Activated naive CD4-positive, alpha-beta T cell treated with anti-CD3 and anti-CD28 coated beads, Interleukin-2, amount 10 ng/mL, durations not matched to agents 7 days and 5 days (primary cell): ENCODE data around the gene FOLR1.

Source experiments
- CTCF ChIA-PET: fragments of 350-600 bp; sonication (Branson Sonifier 250); formaldehyde crosslinking; loops from one replicate; lab custom pipeline; 2021; ENCODE audit warnings: antibody characterized with exemption; lab: Charles Lee
- DNase-seq: peaks from one replicate; pipeline ENCODE4 v3.0.0-alpha.2; 2020
- H3K27ac Mint-ChIP-seq: one replicate; pipeline ENCODE4 v1.8.0; 2021; ENCODE audit warnings: mild to moderate bottlenecking, moderate library complexity, mixed read lengths
- H3K27me3 Mint-ChIP-seq: one replicate; pipeline ENCODE4 v1.8.0; 2021; ENCODE audit warnings: mild to moderate bottlenecking, mixed read lengths
- H3K36me3 Mint-ChIP-seq: one replicate; pipeline ENCODE4 v1.8.0; 2021; ENCODE audit warnings: mixed read lengths
- H3K4me1 Mint-ChIP-seq: one replicate; pipeline ENCODE4 v1.8.0; 2021; ENCODE audit warnings: mixed read lengths
- H3K4me3 Mint-ChIP-seq: one replicate; pipeline ENCODE4 v1.8.0; 2021; ENCODE audit warnings: mild to moderate bottlenecking, moderate library complexity, mixed read lengths
- H3K9me3 Mint-ChIP-seq: one replicate; pipeline ENCODE4 v1.8.0; 2021; ENCODE audit warnings: mixed read lengths

The FOLR1 gene

DNA sequence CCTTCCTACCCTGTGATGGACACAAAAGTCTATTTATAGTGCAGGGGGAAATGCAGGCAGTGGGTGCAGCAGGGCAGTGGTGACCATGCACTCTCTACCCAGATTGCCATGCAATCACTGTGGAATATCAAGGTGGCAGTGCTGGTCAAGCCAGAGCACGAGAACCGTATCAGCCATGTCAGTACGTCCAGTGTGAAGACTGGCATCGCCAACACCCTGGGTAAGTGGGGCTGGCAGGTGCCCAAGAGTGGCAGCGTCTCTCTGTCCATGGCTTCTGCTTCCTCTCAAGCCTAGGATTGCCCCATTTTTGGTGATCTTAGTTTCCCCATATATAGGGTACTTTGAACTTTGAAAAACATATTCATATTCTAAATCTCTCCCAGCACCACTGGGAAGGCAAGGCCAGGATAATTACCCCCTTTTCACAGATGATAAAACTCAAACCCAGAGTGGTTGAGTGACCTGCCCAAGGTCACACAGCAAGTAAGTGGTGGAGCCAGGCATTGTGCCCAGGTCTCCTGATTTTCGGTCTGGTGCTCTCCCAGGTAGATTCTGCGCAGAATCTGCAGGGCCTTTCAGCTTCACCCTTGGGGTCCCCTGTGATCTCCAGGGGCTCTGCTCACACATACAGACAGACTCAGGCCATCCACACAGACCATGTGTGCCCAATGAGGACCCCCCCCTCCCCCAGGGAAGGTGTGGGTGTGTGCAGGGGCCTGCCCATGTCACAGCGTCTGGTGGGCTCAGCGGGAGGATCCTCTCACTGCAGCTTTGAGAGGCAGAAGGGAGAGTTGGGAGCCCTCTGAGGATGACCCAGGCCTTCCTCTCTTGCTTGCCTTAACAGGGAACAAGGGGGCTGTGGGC is 39.7 kb downstream of the FOLR1 start:
- no peak for DNase-seq
- no peaks in the 10 kb centered on the region for H3K27me3 Mint-ChIP-seq
- CTCF ChIA-PET, result no interaction called here
- H3K27ac Mint-ChIP-seq, result no peak overlapping the region
- no peaks in the 10 kb centered on the region for H3K9me3 Mint-ChIP-seq
- H3K36me3 Mint-ChIP-seq, result peaks cover 46% of the 10 kb centered on the region
- no peak overlapping the region for H3K4me3 Mint-ChIP-seq
- H3K4me1 Mint-ChIP-seq, result no peaks in the 10 kb centered on the region

DNA sequence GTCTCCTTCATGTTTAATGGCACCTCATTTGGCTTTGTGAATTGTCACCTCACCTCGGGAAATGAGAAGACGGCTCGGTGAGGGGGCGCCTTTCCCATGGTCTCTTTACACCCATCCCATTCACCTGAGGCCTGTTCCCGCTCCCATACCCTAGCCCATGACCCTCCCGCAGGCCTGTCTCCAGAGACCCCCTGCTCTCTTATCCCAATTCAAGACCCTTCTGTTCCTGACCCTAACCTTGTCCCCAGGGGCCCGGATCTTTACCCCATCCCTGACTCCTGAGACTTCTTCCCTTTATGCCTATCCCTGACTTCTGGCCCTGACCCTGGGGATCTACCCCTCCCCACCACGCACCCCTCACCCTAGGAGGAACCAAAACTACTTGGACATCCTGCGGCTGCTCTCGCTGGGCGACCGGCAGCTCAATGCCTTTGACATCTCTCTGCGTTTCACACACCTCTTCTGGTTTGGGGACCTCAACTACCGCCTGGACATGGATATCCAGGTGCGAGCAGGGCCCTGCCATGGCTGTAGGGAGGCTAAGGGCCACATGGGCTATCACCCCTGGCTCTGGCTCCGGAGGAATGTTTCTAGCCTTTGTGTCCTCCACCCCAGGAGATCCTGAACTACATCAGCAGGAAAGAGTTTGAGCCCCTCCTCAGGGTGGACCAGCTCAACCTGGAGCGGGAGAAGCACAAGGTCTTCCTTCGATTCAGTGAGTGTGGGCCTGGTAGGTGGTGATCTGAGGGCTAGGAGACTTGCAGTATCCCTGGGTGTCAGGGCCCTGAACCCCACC is 40.5 kb downstream of the FOLR1 start:
- Mint-ChIP-seq H3K4me3 (no peak overlapping the region), H3K27ac (no peak overlapping the region), H3K4me1 (no peaks in the 10 kb centered on the region), H3K9me3 (no peaks in the 10 kb centered on the region), H3K36me3 (peaks cover 50% of the 10 kb centered on the region), H3K27me3 (no peaks in the 10 kb centered on the region)
- peak; percentile 5 for DNase-seq
- CTCF ChIA-PET, result no interaction called here

DNA sequence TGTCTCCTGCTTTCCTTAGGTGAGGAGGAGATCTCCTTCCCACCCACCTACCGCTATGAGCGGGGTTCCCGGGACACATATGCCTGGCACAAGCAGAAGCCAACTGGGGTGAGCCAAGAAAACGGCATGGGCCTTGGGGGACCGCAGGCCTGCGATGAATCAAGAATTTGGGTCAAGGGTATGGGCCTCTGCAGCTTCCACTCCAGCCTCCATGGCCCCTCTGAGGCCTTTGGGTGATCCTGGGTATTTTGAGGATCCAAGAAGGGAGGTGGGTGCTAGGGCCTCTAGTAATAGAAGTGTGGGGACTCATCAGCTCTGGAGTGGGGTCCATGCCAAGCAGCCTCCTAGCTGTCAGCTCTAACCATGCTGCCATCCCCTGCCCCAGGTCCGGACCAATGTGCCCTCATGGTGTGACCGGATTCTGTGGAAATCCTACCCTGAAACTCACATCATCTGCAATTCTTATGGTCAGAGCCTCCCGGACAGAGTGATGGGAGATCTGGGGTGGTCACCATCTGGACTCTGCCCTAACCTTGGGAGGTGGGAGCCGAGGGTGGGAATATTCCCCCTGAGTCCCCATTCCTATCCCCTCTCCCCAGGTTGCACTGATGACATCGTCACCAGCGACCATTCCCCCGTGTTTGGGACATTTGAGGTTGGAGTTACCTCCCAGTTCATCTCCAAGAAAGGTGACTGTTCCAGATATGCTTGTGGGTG is 41.3 kb downstream of the FOLR1 start:
- DNase-seq, result peak; percentile 11
- Mint-ChIP-seq H3K36me3 (peaks cover 54% of the 10 kb centered on the region), H3K4me1 (no peaks in the 10 kb centered on the region), H3K4me3 (no peak overlapping the region), H3K27me3 (peaks cover 3% of the 10 kb centered on the region), H3K9me3 (no peaks in the 10 kb centered on the region), H3K27ac (no peak overlapping the region)
- CTCF ChIA-PET, result no interaction called here

DNA sequence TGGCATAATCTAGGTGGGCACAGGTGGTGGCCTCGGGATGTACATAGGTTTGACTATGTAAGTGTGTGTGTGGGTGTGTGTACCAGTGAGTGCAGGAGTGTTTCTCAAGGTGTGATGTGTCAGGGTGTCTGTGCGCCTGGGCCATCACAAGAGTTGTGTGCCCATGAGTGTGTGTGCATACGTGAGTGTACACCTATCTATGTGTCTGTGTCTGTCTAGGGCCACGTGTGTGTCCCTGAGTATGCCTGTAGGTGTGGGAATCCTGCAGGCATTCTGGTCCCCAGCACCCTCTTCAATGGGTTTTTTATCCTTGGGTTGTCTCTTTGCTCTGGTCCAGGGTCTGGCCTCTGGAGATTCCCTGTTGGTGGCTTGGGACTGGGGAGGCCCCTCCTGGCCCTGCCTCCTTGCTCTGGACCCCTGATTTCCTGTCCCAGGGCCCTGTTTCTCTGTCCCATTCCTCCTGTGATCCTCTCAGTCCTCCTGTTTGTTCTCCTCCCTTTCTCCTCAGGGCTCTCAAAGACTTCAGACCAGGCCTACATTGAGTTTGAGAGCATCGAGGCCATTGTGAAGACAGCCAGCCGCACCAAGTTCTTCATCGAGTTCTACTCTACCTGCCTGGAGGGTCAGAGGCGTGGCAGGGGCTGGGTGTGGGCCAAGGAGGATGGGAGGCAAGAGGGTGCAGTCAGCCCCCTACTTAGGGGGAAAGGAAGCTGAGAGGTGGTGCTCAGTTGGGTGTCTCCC is 42.0 kb downstream of the FOLR1 start:
- H3K4me3 Mint-ChIP-seq, result no peak overlapping the region
- CTCF ChIA-PET, result interaction anchor here (1.5 kb wide), 1 partner anchor 197 kb away, joined by 4 read pairs; no protein-coding TSS in a partner anchor
- peak overlapping the region; percentile 25 for H3K27ac Mint-ChIP-seq
- H3K36me3 Mint-ChIP-seq, result peaks cover 53% of the 10 kb centered on the region
- no peaks in the 10 kb centered on the region for H3K4me1 Mint-ChIP-seq
- H3K9me3 Mint-ChIP-seq, result no peaks in the 10 kb centered on the region
- DNase-seq, result peak; percentile 8
- peaks cover 10% of the 10 kb centered on the region for H3K27me3 Mint-ChIP-seq

DNA sequence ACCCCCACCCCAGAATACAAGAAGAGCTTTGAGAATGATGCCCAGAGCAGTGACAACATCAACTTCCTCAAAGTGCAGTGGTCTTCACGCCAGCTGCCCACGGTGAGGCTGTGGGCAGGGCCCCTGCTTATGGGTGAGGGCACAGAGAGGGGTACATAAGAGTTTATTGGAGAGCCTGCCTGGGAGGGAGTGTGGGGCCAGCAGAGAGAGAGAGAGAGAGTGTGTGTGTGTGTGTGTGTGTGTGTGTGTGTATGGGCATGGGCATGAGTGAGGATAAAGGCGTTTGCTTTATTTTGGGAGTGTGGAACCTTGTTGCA is 42.5 kb downstream of the FOLR1 start:
- H3K4me1 Mint-ChIP-seq, result peaks cover 3% of the 10 kb centered on the region
- peaks cover 15% of the 10 kb centered on the region for H3K27me3 Mint-ChIP-seq
- H3K9me3 Mint-ChIP-seq, result no peaks in the 10 kb centered on the region
- CTCF ChIA-PET, result interaction anchor here (1.5 kb wide), 1 partner anchor 196 kb away, joined by 4 read pairs; no protein-coding TSS in a partner anchor
- no peak overlapping the region for H3K4me3 Mint-ChIP-seq
- DNase-seq, result no peak
- no peak overlapping the region for H3K27ac Mint-ChIP-seq
- peaks cover 49% of the 10 kb centered on the region for H3K36me3 Mint-ChIP-seq

DNA sequence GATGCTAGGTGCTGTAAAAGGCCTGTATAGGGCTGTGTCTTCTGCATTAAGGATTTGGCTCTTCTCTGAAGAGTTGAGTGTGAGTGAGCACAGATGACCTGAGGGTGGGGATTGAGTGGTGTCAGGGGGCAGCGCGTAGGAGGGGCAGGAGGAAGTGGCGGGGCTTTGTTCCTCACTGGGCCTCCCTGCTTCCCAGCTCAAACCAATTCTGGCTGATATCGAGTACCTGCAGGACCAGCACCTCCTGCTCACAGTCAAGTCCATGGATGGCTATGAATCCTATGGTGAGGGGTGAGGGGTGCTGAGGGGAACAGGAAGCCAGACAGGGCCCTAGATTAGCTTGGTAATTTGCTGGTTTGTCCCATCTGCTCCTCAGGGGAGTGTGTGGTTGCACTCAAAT is 43.0 kb downstream of the FOLR1 start:
- DNase-seq, result no peak
- Mint-ChIP-seq H3K27ac (no peak overlapping the region), H3K9me3 (no peaks in the 10 kb centered on the region), H3K4me1 (peaks cover 3% of the 10 kb centered on the region), H3K36me3 (peaks cover 46% of the 10 kb centered on the region), H3K4me3 (no peak overlapping the region), H3K27me3 (peaks cover 20% of the 10 kb centered on the region)
- CTCF ChIA-PET, result interaction anchor here (1.5 kb wide), 1 partner anchor 196 kb away, joined by 4 read pairs; no protein-coding TSS in a partner anchor

DNA sequence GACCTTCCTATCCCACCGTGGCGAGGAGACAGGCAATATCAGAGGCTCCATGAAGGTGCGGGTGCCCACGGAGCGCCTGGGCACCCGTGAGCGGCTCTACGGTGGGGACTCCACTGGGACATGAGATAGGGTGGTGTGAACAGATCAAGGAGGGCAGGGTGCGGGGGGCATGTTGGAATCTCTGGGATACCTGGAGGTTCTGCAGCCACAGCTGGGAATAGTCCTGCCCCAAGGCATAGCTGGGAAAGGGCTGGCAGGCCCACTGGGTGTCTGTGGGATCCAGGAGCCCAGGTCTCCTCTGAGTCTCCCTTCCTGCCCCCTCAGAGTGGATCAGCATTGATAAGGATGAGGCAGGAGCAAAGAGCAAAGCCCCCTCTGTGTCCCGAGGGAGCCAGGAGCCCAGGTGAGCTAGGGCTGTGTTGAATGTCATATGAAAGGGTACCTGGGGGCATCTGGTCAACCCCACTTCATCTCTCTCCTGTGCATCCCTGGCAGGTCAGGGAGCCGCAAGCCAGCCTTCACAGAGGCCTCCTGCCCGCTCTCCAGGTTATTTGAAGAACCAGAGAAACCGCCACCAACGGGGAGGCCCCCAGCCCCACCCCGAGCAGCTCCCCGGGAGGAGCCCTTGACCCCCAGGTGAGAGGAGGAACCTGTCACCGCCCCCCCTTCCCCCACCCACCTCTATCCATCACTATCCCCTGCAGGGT is 43.6 kb downstream of the FOLR1 start:
- peak; percentile 16 for DNase-seq
- H3K4me1 Mint-ChIP-seq, result peaks cover 7% of the 10 kb centered on the region
- H3K36me3 Mint-ChIP-seq, result peaks cover 45% of the 10 kb centered on the region
- no peak overlapping the region for H3K4me3 Mint-ChIP-seq
- H3K9me3 Mint-ChIP-seq, result no peaks in the 10 kb centered on the region
- peak overlapping the region; percentile 9 for H3K27ac Mint-ChIP-seq
- CTCF ChIA-PET, result interaction anchor here (1.5 kb wide), 1 partner anchor 195 kb away, joined by 4 read pairs; no protein-coding TSS in a partner anchor
- H3K27me3 Mint-ChIP-seq, result peaks cover 26% of the 10 kb centered on the region

DNA sequence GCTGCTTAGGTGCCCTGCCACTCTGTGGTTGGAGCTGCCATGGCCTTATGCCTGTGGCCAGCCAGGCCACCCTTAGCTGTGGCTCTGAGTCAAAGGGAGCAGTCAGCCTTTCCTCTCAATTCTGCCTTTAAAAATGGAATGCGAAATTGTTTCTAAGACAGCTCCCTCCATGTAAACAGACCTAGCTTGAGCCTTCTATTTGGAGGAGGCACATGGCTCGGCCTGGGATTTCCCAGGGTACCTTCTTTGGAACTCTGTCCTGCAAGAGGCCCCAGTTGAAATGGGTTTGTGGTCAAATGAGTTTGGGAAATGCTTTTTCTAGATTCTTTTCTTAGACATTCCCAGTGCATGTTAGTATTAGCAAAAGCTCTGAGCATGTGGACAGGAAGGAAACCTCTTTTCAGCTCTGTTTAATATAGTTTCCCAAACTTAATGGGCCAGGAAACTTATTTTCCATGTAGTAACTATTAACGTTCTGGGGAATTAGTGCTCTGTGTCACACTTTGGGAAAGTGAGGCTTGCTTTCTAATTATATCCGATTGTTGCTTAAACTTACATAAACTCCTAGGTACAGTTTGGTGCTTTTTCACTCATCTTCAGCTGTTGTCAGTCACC is 44.2 kb downstream of the FOLR1 start:
- H3K36me3 Mint-ChIP-seq, result peaks cover 43% of the 10 kb centered on the region
- H3K4me3 Mint-ChIP-seq, result no peak overlapping the region
- no peaks in the 10 kb centered on the region for H3K9me3 Mint-ChIP-seq
- DNase-seq, result no peak
- peaks cover 32% of the 10 kb centered on the region for H3K27me3 Mint-ChIP-seq
- no peak overlapping the region for H3K27ac Mint-ChIP-seq
- CTCF ChIA-PET, result interaction anchor here (0.8 to 1.6 kb wide), 2 partner anchors 16 to 202 kb away, joined by 3 to 4 read pairs; no protein-coding TSS in a partner anchor
- H3K4me1 Mint-ChIP-seq, result peaks cover 11% of the 10 kb centered on the region

DNA sequence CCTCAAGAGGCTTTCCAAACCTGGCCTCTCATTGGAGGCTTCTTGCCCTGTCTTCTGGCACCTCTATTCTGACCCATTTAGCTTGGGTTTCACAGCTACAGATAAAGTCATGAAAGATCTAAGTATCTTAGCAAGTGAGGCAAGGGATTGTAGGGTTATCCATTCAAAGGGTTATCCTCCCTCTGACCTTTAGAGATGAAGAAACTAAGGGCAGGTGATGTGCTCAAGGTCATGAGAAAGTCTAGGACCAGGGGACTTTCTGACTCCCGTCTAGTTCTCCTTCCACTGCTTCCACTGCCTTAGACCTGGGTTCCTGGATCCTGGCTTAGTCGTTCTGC is 44.8 kb downstream of the FOLR1 start:
- peaks cover 11% of the 10 kb centered on the region for H3K4me1 Mint-ChIP-seq
- peaks cover 38% of the 10 kb centered on the region for H3K36me3 Mint-ChIP-seq
- H3K9me3 Mint-ChIP-seq, result no peaks in the 10 kb centered on the region
- H3K4me3 Mint-ChIP-seq, result no peak overlapping the region
- CTCF ChIA-PET, result interaction anchor here (0.8 to 1.6 kb wide), 2 partner anchors 15 to 201 kb away, joined by 3 to 4 read pairs; no protein-coding TSS in a partner anchor
- H3K27ac Mint-ChIP-seq, result no peak overlapping the region
- DNase-seq, result no peak
- H3K27me3 Mint-ChIP-seq, result peaks cover 38% of the 10 kb centered on the region

DNA sequence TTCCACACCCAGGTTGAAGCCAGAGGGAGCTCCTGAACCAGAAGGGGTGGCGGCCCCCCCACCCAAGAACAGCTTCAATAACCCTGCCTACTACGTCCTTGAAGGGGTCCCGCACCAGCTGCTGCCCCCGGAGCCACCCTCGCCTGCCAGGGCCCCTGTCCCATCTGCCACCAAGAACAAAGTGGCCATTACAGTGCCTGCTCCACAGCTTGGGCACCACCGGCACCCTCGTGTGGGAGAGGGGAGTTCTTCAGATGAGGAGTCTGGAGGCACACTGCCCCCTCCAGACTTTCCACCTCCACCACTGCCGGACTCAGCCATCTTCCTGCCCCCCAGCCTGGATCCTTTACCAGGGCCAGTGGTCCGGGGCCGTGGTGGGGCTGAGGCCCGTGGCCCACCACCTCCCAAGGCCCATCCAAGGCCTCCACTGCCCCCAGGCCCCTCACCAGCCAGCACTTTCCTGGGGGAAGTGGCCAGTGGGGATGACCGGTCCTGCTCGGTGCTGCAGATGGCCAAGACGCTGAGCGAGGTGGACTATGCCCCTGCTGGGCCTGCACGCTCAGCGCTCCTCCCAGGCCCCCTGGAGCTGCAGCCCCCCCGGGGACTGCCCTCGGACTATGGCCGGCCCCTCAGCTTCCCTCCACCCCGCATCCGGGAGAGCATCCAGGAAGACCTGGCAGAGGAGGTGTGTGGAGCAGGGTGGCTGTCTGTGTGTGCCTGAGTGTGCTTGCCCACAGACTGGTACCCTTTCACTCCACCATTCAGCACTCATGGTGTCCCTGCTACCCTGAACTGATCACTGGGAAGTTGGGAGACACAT is 45.4 kb downstream of the FOLR1 start:
- DNase-seq, result peak; percentile 8
- Mint-ChIP-seq H3K4me1 (peaks cover 15% of the 10 kb centered on the region), H3K9me3 (no peaks in the 10 kb centered on the region), H3K27ac (no peak overlapping the region), H3K4me3 (no peak overlapping the region), H3K27me3 (peaks cover 44% of the 10 kb centered on the region), H3K36me3 (peaks cover 33% of the 10 kb centered on the region)
- CTCF ChIA-PET, result interaction anchor here (0.8 to 2.5 kb wide), 8 partner anchors 9 to 260 kb away, joined by 3 to 18 read pairs (median 3); no protein-coding TSS in a partner anchor

DNA sequence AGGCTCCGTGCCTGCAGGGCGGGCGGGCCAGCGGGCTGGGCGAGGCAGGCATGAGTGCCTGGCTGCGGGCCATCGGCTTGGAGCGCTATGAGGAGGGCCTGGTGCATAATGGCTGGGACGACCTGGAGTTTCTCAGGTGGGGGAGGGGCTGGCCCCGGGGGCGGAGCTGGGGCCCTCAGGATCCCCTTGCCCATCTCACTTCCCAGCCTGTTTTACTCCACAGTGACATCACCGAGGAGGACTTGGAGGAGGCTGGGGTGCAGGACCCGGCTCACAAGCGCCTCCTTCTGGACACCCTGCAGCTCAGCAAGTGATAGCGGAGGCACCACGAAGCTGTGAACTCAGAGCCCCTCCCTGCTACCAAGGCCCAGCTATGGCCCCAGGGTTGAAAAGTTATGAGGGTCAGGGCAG is 46.1 kb downstream of the FOLR1 start:
- Mint-ChIP-seq H3K36me3 (peaks cover 29% of the 10 kb centered on the region), H3K9me3 (no peaks in the 10 kb centered on the region), H3K4me1 (peaks cover 15% of the 10 kb centered on the region), H3K27ac (no peak overlapping the region), H3K4me3 (no peak overlapping the region), H3K27me3 (peaks cover 51% of the 10 kb centered on the region)
- peak; percentile 65 for DNase-seq
- CTCF ChIA-PET, result interaction anchor here (0.6 to 2.5 kb wide), 9 partner anchors 10 to 260 kb away, joined by 3 to 18 read pairs (median 3); partner anchors contain the start of gene FOLR2
